K562 (cell line): Measurements from ENCODE around the gene SLC25A31. TPM values are rescaled to one million over a fixed set of nuclear protein-coding genes. Genes with fewer than 3 reads are reported as not detected.

Source experiments
- ATAC-seq: fragments of 200-7000 bp; cut with Tn5 transposase; 3 replicates; pipeline ENCODE4 v1.9.1; 2020; ENCODE audit warnings: moderate library complexity
- BruUV-seq: library from RNA; stranded (reverse); fragments of 400-500 nt; replicated peaks from 2 replicates; lab custom pipeline; 2021; lab: Mats Ljungman, UMichigan
- CTCF ChIA-PET: fragments of 300-600 bp; formaldehyde crosslinking; extraction: SDS; loops from one replicate; lab custom pipeline; 2021; ENCODE audit warnings: low intra/inter-chr PET ratio; lab: Yijun Ruan, JAX
- POLR2A ChIA-PET: fragments of 300-600, 350-650 bp; sonication (Branson Sonifier 250); formaldehyde crosslinking; extraction: SDS; loops from one replicate; lab custom pipeline; 2021; ENCODE audit warnings: antibody characterized with exemption, inconsistent platforms; lab: Yijun Ruan, JAX
- DNase-seq, 4 experiments: peaks; one replicate each; pipeline versions ENCODE4 v3.0.0 to v3.0.0-alpha.2; 2011 to 2018; ENCODE audit warnings: low spot score in 3 of 4, mixed read lengths in 3 of 4; ENCODE audit errors: extremely low read depth in 1 of 4
- FAIRE-seq: peaks from 2 replicates; lab custom pipeline; 2011; peaks lifted over from hg19 to GRCh38; lab: Jason Lieb, UNC
- H2AFZ ChIP-seq: 2 replicates; pipeline ENCODE4 v1.6.0; 2011; ENCODE audit warnings: low read depth, low read length, control low read depth, inconsistent platforms
- H3K27ac ChIP-seq: fragments of 200-600 bp; 3 replicates; pipeline ENCODE4 v1.8.0; 2011; ENCODE audit warnings: low read depth, mild to moderate bottlenecking, control low read depth, inconsistent platforms, low read length, moderate library complexity, mixed read lengths; ENCODE audit errors: extremely low read depth
- H3K27me3 ChIP-seq, 2 experiments: fragments of 300-600 bp in 1 of 2; 2 replicates in 1 of 2; 3 replicates in 1 of 2; pipeline versions ENCODE4 v1.6.0 to v1.8.0; 2011; ENCODE audit warnings: inconsistent platforms in 2 of 2, low read length in 2 of 2, mild to moderate bottlenecking in 1 of 2, mixed read lengths in 1 of 2, moderate library complexity in 1 of 2; ENCODE audit not compliant: control insufficient read depth in 2 of 2, insufficient read depth in 2 of 2
- H3K36me3 ChIP-seq: fragments of 300-600 bp; 3 replicates; pipeline ENCODE4 v1.8.0; 2011; ENCODE audit warnings: mild to moderate bottlenecking, low read length, inconsistent platforms; ENCODE audit not compliant: control insufficient read depth, insufficient read depth
- H3K4me1 ChIP-seq, 2 experiments: fragments of 200-600 bp in 1 of 2; replicated peaks in 1 of 2; 2 replicates in 1 of 2; 3 replicates in 1 of 2; pipeline versions ENCODE4 v1.5.1 to v1.8.0; 2011; ENCODE audit warnings: inconsistent platforms in 2 of 2, low read length in 2 of 2, mild to moderate bottlenecking in 1 of 2, mixed read lengths in 1 of 2, moderate library complexity in 1 of 2; ENCODE audit not compliant: control insufficient read depth in 2 of 2, insufficient read depth in 2 of 2
- H3K4me2 ChIP-seq: 2 replicates; pipeline ENCODE4 v1.6.1; 2011; ENCODE audit warnings: low read length, control low read depth, inconsistent platforms, mixed read lengths; ENCODE audit not compliant: insufficient read depth
- H3K4me3 ChIP-seq: fragments of 200-600 bp; sonication (generic), shearing (Covaris generic); 2 replicates; pipeline ENCODE4 v1.5.1; 2016; ENCODE audit warnings: control low read depth, inconsistent platforms
- H3K79me2 ChIP-seq: fragments of 200-600 bp; 3 replicates; pipeline ENCODE4 v1.8.0; 2011; ENCODE audit warnings: low read length, inconsistent platforms; ENCODE audit not compliant: control insufficient read depth, insufficient read depth
- H3K9ac ChIP-seq, 2 experiments: 2 replicates each; pipeline versions ENCODE4 v1.6.0 to v1.6.1; 2011; ENCODE audit warnings: low read depth in 2 of 2, low read length in 2 of 2, control low read depth in 1 of 2, inconsistent platforms in 1 of 2, mild to moderate bottlenecking in 1 of 2, mixed read lengths in 1 of 2; ENCODE audit not compliant: insufficient read depth in 1 of 2
- H3K9me1 ChIP-seq: one replicate; pipeline ENCODE4 v1.6.0; 2011; ENCODE audit warnings: inconsistent platforms, mild to moderate bottlenecking, low read length, moderate library complexity; ENCODE audit not compliant: control insufficient read depth, insufficient read depth
- H3K9me3 ChIP-seq: replicated peaks from 2 replicates; pipeline ENCODE4 v1.5.1; 2011; ENCODE audit warnings: low read depth, low read length, inconsistent platforms; ENCODE audit not compliant: control insufficient read depth, insufficient read depth
- H4K20me1 ChIP-seq: replicated peaks from 2 replicates; pipeline ENCODE4 v1.6.1; 2011; ENCODE audit warnings: low read length, inconsistent platforms, mixed read lengths; ENCODE audit not compliant: control insufficient read depth, insufficient read depth
- ATF3 ChIP-seq, 2 experiments: fragments of 450-650 bp in 1 of 2; sonication (generic) in 1 of 2; formaldehyde crosslinking in 1 of 2; IDR thresholded peaks in 1 of 2; conservative IDR thresholded peaks in 1 of 2; 2 replicates each; pipeline versions ENCODE4 v1.6.1 to v1.8.1; 2016 to 2023; ENCODE audit warnings: mild to moderate bottlenecking in 2 of 2, moderate library complexity in 2 of 2, inconsistent platforms in 1 of 2, missing genetic modification reagents in 1 of 2
- CEBPG ChIP-seq, 3 experiments: fragments of 200-800 bp in 1 of 3; sonication (Bioruptor generic) in 1 of 3; sonication (generic) in 1 of 3; formaldehyde crosslinking in 1 of 3; IDR thresholded peaks in 2 of 3; conservative IDR thresholded peaks in 1 of 3; 2 replicates each; pipeline versions ENCODE4 v1.6.1 to v1.8.0; 2016 to 2022; ENCODE audit warnings: missing compliant biosample characterization in 2 of 3, missing genetic modification characterization in 2 of 3, mild to moderate bottlenecking in 1 of 3, missing genetic modification reagents in 1 of 3
- NCOA6 ChIP-seq: fragments of 450-650 bp; IDR thresholded peaks from 2 replicates; pipeline ENCODE4 v1.6.1; 2017; ENCODE audit warnings: mild to moderate bottlenecking
- TRIM24 ChIP-seq, 2 experiments: fragments of 450-650 bp; IDR thresholded peaks; 2 replicates each; pipeline ENCODE4 v1.6.1; 2016
- WGBS: fragments of 100-300 bp; shearing (Covaris generic); methylation state at CpG from one replicate; pipeline ENCODE4 v1.1.6; 2016; ENCODE audit warnings: low coverage, mixed read lengths; ENCODE audit not compliant: insufficient coverage; ENCODE audit errors: missing lambda C conversion rate; 5-methylcytosine and 5-hydroxymethylcytosine counted together
- in situ Hi-C: fragments of 300-500 bp; cut with MboI; formaldehyde crosslinking; loops from 4 replicates; pipeline ENCODE4 v1.15.0; 2018; ENCODE audit warnings: inconsistent platforms, mixed read lengths
- intact Hi-C: fragments of 100-400 bp; cut with micrococcal nuclease; formaldehyde crosslinking; loops from 2 replicates; pipeline ENCODE4 v1.14.2; 2022
- polyA plus RNA-seq, 8 experiments: library from polyadenylated mRNA; depleted of rRNA in 4 of 8; stranded (reverse) in 5 of 8; unstranded in 3 of 8; fragments of >200 nt; fragmentation: Nextera tagmentation in 2 of 8; fragmentation: Illumina TruSeq in 1 of 8; extraction: Ambion mirVana in 2 of 8; extraction: Trizol in 1 of 8; gene quantifications; 2 replicates each; pipeline versions ENCODE4 v1.2.1 to v1.2.3, GENCODE V29; 2011 to 2014; ENCODE audit warnings: inconsistent platforms in 1 of 8, missing spikeins in 1 of 8
- total RNA-seq, 7 experiments: library from RNA; depleted of rRNA in 6 of 7; stranded (reverse); fragments of >200 nt in 6 of 7; fragmentation: Illumina TruSeq in 2 of 7; extraction: Trizol in 2 of 7; gene quantifications; 2 replicates each; pipeline versions ENCODE4 v1.2.1 to v1.2.3, GENCODE V29; 2011 to 2021; ENCODE audit warnings: low replicate concordance in 1 of 7

SLC25A31 gene
- total and polyA plus RNA-seq, 9 of the 15 experiments (the other 6 are each of a cell fraction or from before 2014, with no cell fraction given), result 0.07 TPM; not detected in 8

GRCh38 chr4:127734976-127735375, 4.8 kb downstream of the SLC25A31 start:
- Histone ChIP-seq H3K79me2 (no peaks in the 10 kb centered on the region), H3K9me1 (no peaks in the 10 kb centered on the region), H2AFZ (no peak overlapping the region), H3K4me2 (no peak overlapping the region), H3K36me3 (no peaks in the 10 kb centered on the region), H4K20me1 (no peaks in the 10 kb centered on the region), H3K27ac (no peak overlapping the region), H3K27me3 (no peaks in the 10 kb centered on the region), H3K4me1 (no peaks in the 10 kb centered on the region; a peak in 3 of 5 replicates), H3K9me3 (no peaks in the 10 kb centered on the region), H3K9ac (no peak overlapping the region), H3K4me3 (no peak overlapping the region)
- FAIRE-seq (no peak), DNase-seq (no peak), ATAC-seq (no peak)
- POLR2A ChIA-PET, result no interaction called here
- CTCF ChIA-PET, result no interaction called here
- TF ChIP-seq ATF3 (IDR thresholded peaks at IDR 0.05), result peak; percentile 48
- no peak for TF ChIP-seq ATF3 (CRISPR knock-in tag; conservative IDR thresholded peaks at IDR 0.05)
- TF ChIP-seq CEBPG (CRISPR knock-in tag; IDR thresholded peaks at IDR 0.05), result no peak
- TF ChIP-seq CEBPG (tag; conservative IDR thresholded peaks at IDR 0.05 in 1 of 2, IDR thresholded peaks at IDR 0.05 in 1 of 2), result peak in 1 of 2 experiments; percentile 59; a peak in 1 of 4 replicates
- TF ChIP-seq TRIM24 (IDR thresholded peaks at IDR 0.05), result peak; percentile 24 to 57; a peak in 2 of 4 replicates
- TF ChIP-seq NCOA6, result no peak
- no TSS peak for BruUV-seq
- WGBS, result 42% methylated on average over 2 of the region's 2 CpGs
- in situ Hi-C loops, result no loop called here
- intact Hi-C loops, result loop anchor here (10.0 kb wide), 1 partner anchor 320 kb away; no protein-coding TSS in a partner anchor
